Tibial nerve (tissue), 4 donors: ENCODE data around the gene DDX17. TPM values are rescaled to one million over a fixed set of nuclear protein-coding genes. Genes with fewer than 3 reads are reported as not detected.
A peak's percentile ranks its signal among the peaks of the same experiment; 100 is the strongest.

Experiments used
- DNase-seq, 2 donors: peaks; one replicate each; pipeline ENCODE4 v3.0.0-alpha.2; 2019; ENCODE audit warnings: low spot score in 2 of 2
- H3K27ac ChIP-seq, 4 donors: fragments of 200-600 bp; sonication (generic) in 3 of 4; one replicate each; pipeline ENCODE4 v1.5.1; 2017 to 2019; ENCODE audit warnings: mild to moderate bottlenecking in 1 of 4
- H3K27me3 ChIP-seq, 2 donors: fragments of 200-600 bp; sonication (generic) in 1 of 2; one replicate each; pipeline versions ENCODE4 v1.5.1 to v1.6.0; 2017 to 2019
- H3K36me3 ChIP-seq, 3 donors: fragments of 200-600 bp; sonication (generic); one replicate each; pipeline ENCODE4 v1.5.1; 2018 to 2019
- H3K4me1 ChIP-seq, 4 donors: fragments of 200-600 bp; sonication (generic) in 3 of 4; one replicate each; pipeline ENCODE4 v1.5.1; 2017 to 2019
- H3K4me3 ChIP-seq, 4 donors: fragments of 200-600 bp; sonication (generic) in 3 of 4; one replicate each; pipeline ENCODE4 v1.5.1; 2017 to 2019; ENCODE audit warnings: mild to moderate bottlenecking in 1 of 4, moderate library complexity in 1 of 4
- H3K9me3 ChIP-seq, 4 donors: fragments of 200-600 bp; sonication (generic) in 3 of 4; one replicate each; pipeline ENCODE4 v1.5.1; 2017 to 2019
- EP300 ChIP-seq, 2 donors: sonication (generic); formaldehyde crosslinking; IDR thresholded peaks; one replicate each; pipeline ENCODE4 v1.6.1; 2017; ENCODE audit warnings: antibody characterized with exemption in 2 of 2, mild to moderate bottlenecking in 1 of 2
- POLR2A ChIP-seq, 2 donors: fragments of 450-650 bp; IDR thresholded peaks; one replicate each; pipeline ENCODE4 v1.6.1; 2017; ENCODE audit warnings: antibody characterized with exemption in 2 of 2, mild to moderate bottlenecking in 2 of 2, moderate library complexity in 2 of 2
- WGBS, 2 donors: methylation state at CpG; one replicate each; pipeline ENCODE4 v1.1.5; 2018; 5-methylcytosine and 5-hydroxymethylcytosine counted together
- total RNA-seq, 4 donors: library from RNA; depleted of rRNA; stranded (reverse); fragments of >200 nt; gene quantifications; one replicate each; pipeline ENCODE4 v1.1.0, GENCODE V29; 2016
- TF ChIP-seq, protein P1 (sequence below), 5 experiments: fragments of 200-600 bp in 3 of 5; fragments of 450-650 bp in 2 of 5; sonication (generic) in 3 of 5; IDR thresholded peaks; one replicate each; pipeline ENCODE4 v1.5.1; 2016 to 2019; ENCODE audit warnings: antibody characterized with exemption in 5 of 5, mild to moderate bottlenecking in 3 of 5, moderate library complexity in 2 of 5

The DDX17 gene
- total RNA-seq, 4 donors from 2014 or later: 734 to 934 (median 864) TPM

DNA sequence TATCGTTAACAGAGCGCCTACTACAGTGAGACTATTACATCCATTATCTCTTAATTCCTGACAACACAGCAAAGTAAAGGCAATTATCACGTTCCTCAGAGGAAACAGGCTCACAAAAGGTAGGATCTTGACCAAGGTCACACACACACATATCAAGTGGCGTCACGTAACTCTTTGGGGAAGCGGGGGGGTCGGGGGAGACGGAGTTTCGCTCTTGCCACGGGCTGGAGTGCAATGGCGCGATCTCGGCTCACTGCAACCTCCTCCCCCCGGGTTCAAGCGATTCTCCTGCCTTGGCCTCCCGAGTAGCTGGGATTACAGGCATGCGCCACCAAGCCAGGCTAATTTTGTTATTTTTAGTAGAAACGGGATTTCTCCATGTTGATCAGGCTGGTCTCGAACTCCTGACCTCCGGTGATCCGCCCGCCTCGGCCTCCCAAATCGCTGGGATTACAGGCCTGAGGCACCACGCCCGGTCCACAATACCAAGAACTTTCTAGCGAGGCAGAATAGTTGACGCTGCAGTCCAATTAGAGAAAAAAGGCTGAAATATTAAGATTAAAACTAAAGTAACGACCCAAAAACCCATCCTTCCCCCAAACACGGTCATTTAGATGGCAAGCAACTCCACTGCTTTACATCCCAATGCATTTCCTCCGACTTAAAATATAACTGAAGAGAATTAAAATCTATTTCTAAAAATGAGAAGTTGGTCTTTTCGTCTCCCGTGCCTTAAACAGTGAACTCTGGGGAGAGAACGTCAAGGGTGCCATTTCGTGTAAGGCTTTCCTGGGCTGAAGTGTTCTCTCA lies 1.2 kb downstream of the DDX17 start:
- 2% methylated on average over 35 of the region's 35 CpGs for WGBS, 2 donors
- TF ChIP-seq, protein P1, sequence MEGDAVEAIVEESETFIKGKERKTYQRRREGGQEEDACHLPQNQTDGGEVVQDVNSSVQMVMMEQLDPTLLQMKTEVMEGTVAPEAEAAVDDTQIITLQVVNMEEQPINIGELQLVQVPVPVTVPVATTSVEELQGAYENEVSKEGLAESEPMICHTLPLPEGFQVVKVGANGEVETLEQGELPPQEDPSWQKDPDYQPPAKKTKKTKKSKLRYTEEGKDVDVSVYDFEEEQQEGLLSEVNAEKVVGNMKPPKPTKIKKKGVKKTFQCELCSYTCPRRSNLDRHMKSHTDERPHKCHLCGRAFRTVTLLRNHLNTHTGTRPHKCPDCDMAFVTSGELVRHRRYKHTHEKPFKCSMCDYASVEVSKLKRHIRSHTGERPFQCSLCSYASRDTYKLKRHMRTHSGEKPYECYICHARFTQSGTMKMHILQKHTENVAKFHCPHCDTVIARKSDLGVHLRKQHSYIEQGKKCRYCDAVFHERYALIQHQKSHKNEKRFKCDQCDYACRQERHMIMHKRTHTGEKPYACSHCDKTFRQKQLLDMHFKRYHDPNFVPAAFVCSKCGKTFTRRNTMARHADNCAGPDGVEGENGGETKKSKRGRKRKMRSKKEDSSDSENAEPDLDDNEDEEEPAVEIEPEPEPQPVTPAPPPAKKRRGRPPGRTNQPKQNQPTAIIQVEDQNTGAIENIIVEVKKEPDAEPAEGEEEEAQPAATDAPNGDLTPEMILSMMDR (IDR thresholded peaks at IDR 0.05): no peak
- TF ChIP-seq POLR2A (IDR thresholded peaks at IDR 0.05): peak in 1 of 2 donors; percentile 13
- TF ChIP-seq EP300 (IDR thresholded peaks at IDR 0.05): peak in 1 of 2 donors; percentile 12
- Histone ChIP-seq H3K27me3 (no peaks in the 10 kb centered on the region), H3K27ac (peak overlapping the region; percentile 99 to 100 (median 100)), H3K4me1 (peaks cover 0 to 72% (median 38%) of the 10 kb centered on the region in 4 donors), H3K36me3 (peaks cover 0 to 17% (median 0%) of the 10 kb centered on the region in 3 donors), H3K4me3 (peak overlapping the region; percentile 78 to 96 (median 88)), H3K9me3 (no peaks in the 10 kb centered on the region)
- DNase-seq: peak in 1 of 2 donors; percentile 47

DNA sequence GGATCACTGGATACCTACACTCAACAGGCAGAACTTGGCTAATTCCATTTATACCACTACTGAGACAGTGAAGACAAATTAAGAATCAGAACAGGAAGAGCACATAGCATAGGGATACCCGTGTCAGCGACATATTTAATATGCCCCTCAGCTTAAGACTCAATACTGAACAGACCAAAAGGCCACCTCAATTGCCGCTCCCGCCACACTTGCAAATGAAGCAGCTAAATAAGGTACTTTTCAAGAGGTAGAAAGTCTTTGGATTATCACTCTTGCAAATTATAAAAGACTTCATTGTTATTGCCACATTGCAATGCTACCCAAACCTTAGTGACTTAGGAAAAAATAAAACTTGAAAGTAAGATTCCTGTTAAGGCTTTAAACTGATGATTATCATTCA lies 3.1 kb downstream of the DDX17 start:
- TF ChIP-seq, protein P1 (IDR thresholded peaks at IDR 0.05): no peak
- TF ChIP-seq POLR2A (IDR thresholded peaks at IDR 0.05) (no peak), EP300 (IDR thresholded peaks at IDR 0.05) (no peak)
- H3K4me3 ChIP-seq: peak overlapping the region in 2 of 4 donors; percentile 88 to 89
- peaks cover 0 to 75% (median 36%) of the 10 kb centered on the region in 4 donors for H3K4me1 ChIP-seq
- no peaks in the 10 kb centered on the region for H3K9me3 ChIP-seq
- H3K27me3 ChIP-seq: no peaks in the 10 kb centered on the region
- WGBS, 2 donors: 15 to 21% methylated on average over 4 of the region's 4 CpGs
- peaks cover 6 to 36% (median 13%) of the 10 kb centered on the region in 3 donors for H3K36me3 ChIP-seq
- H3K27ac ChIP-seq: peak overlapping the region in 2 of 4 donors; percentile 99 to 100
- DNase-seq: no peak

- TF ChIP-seq EP300 (IDR thresholded peaks at IDR 0.05) (no peak), POLR2A (IDR thresholded peaks at IDR 0.05) (no peak)
- TF ChIP-seq, protein P1 (IDR thresholded peaks at IDR 0.05): no peak
- H3K27ac ChIP-seq: peak overlapping the region in 2 of 4 donors; percentile 99 to 100
- peaks cover 9 to 46% (median 16%) of the 10 kb centered on the region in 3 donors for H3K36me3 ChIP-seq
- H3K4me1 ChIP-seq: peaks cover 0 to 68% (median 33%) of the 10 kb centered on the region in 4 donors
- peak overlapping the region in 1 of 4 donors; percentile 88 for H3K4me3 ChIP-seq
- no peaks in the 10 kb centered on the region for H3K9me3 ChIP-seq
- H3K27me3 ChIP-seq: no peaks in the 10 kb centered on the region
- no peak for DNase-seq
- 78 to 83% methylated on average over 10 of the region's 10 CpGs for WGBS, 2 donors
Measured at GRCh38 chr22:38501797-38502672, 4.1 kb downstream of the DDX17 start.

DNA sequence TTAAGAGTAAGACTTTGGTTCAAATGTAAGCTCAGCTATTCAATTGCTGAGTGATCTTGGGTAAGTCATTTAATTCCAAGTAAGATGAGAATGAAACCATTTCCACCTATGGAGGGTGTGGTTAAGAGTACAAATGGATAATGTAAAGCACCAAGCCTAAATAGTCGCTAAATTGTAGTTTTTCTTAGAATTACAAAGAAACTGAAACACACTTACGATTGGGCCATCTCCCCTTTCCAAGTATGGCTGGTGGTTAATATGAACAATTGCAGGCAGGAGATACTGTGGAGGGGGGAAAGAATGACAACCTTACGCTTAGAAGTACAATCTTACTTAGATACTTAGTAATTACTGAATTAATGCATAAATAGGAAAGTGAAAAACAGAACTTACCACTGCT lies 8.2 kb downstream of the DDX17 start:
- TF ChIP-seq EP300 (IDR thresholded peaks at IDR 0.05): no peak
- no peak for TF ChIP-seq POLR2A (IDR thresholded peaks at IDR 0.05)
- TF ChIP-seq, protein P1 (IDR thresholded peaks at IDR 0.05): no peak
- no peaks in the 10 kb centered on the region for H3K27me3 ChIP-seq
- DNase-seq: no peak
- peaks cover 21 to 87% (median 51%) of the 10 kb centered on the region in 3 donors for H3K36me3 ChIP-seq
- H3K27ac ChIP-seq: no peak overlapping the region
- H3K4me1 ChIP-seq: peaks cover 0 to 81% (median 13%) of the 10 kb centered on the region in 4 donors
- H3K4me3 ChIP-seq: no peak overlapping the region
- H3K9me3 ChIP-seq: no peaks in the 10 kb centered on the region
- 87% methylated on average over 3 of the region's 3 CpGs for WGBS, 2 donors
